ENCODE results near the gene PSG1.
"Not testable (repeated sequence)": the region's sequence is repeated elsewhere in the genome, so short reads cannot be mapped to it uniquely, and the experiment has no call there.

The PSG1 gene

GRCh38 chr19:42879613-42880012 lies at the start of gene PSG1:
TSS of gene PSG1 (minus strand) at chr19:42879713. CDS start at chr19:42879581, 132 bp downstream.
- DNase-seq (ENCODE audit: low read depth in 2 of 3, low spot score in 2 of 3) = no peak

DNA sequence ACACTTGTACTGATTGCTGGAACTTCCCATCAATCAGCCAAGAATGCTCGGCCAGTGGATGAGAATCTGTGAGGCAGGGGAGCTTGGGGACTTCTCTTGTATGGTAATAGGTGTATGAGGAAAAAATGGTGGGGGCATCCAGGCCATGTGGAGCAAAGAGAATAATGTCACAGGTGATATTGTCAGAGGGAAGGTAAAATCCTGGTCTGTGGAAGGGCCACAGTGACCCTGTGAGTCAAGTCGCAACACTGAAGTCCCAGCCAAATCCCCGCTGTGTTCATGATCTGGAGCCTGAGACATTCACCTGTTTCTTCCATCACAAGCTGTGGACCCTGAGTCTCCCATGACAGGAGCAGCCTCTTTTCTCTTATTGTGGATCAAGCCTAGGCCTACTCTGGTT lies 49.4 kb upstream of the PSG1 start:
- DNase-seq (ENCODE audit: low read depth in 2 of 3, low spot score in 2 of 3) = no peak

- no peak for DNase-seq (ENCODE audit: low read depth in 2 of 3, low spot score in 2 of 3)
Measured at GRCh38 chr19:42926781-42927180, 47.3 kb upstream of the PSG1 start.

- not testable (repeated sequence) for DNase-seq (ENCODE audit: low read depth in 2 of 3, low spot score in 2 of 3)
Measured at GRCh38 chr19:42923106-42923505, 43.6 kb upstream of the PSG1 start.

DNA sequence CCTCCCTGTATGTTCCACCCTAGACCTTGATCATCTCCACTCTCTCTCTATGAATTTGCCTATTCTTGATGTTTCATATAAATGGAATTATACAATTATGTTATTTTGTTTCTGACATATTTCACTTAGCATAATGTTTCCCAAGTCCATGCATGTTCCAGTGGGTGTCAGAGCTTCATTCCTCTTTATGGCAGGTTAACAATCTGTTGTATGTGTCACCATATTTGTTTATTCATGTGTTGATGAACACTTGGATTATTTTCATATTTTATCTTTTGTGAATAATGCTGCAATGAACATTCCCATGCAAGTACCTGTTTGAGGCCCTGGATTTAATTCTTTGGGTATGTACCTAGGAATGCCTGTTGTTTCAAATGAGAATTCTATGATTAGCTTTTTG lies 41.5 kb upstream of the PSG1 start:
- not testable (repeated sequence) for DNase-seq (ENCODE audit: low read depth in 2 of 3, low spot score in 2 of 3)

GRCh38 chr19:42919757-42920079 lies 40.2 kb upstream of the PSG1 start:
- no peak for DNase-seq (ENCODE audit: low read depth in 2 of 3, low spot score in 2 of 3)

DNA sequence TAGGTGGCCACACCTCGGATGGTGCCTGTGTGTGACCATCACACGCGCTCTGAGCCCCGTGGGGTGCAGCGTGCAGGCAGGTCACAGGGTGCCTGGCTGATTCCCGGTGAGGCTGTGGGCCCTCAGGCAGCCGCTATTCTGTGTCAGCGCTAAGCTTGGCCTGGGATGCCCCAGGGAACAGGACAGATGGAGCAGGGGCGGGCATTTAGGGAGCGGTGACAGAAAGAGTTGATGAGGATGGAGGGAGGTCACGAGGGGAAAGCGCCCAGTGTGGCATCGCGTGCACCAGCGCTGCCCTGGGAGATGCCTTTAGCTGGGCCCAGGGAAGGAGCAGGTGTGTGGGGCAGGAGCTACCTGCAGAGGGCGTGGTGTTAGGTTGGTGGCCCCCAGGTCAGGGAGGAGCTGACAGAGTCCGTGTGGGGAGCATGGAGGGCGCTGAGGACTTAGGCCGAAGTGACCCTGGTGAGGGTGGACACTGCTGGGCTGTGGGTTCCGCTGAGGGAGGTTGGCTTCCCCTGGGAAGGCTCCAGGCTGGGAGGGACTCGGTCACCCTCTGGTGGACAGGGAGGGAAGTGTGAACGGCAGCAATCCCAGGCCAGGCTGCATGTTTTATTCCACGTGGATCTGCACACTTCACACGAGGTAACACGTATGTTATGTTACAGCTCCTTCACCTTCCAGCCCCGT lies 39.7 kb upstream of the PSG1 start:
- DNase-seq (ENCODE audit: low read depth in 2 of 3, low spot score in 2 of 3) = not testable (repeated sequence)

- not testable (repeated sequence) for DNase-seq (ENCODE audit: low read depth in 2 of 3, low spot score in 2 of 3)
Measured at GRCh38 chr19:42918377-42919069, 39.0 kb upstream of the PSG1 start.

DNA sequence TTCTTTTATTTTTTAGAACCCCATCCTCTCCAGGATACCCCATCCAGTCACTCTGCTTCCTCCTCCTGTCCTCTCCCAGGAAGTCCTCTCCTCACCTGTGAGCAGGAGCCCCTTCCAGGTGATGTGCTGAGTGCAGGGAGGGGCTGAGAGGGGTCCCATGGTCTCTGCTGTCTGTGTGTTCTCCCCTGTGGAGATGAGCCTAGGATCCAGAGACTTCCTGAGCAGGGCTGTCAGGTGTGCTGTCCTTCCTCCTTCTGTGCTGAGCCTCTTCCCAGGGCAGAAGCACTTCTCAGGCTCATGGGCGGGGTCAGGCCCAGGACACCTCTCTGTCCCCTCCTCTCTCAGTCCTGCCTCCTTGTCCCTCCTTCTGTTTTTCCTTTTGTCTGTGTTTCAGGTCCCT lies 38.1 kb upstream of the PSG1 start, which contains the start of gene PSG6:
Gene PSG6 (minus strand): TSS at position 261 of the 400 bp plus-strand sequence. CDS start 102 bp downstream, at position 159.
- not testable (repeated sequence) for DNase-seq (ENCODE audit: low read depth in 2 of 3, low spot score in 2 of 3)

DNA sequence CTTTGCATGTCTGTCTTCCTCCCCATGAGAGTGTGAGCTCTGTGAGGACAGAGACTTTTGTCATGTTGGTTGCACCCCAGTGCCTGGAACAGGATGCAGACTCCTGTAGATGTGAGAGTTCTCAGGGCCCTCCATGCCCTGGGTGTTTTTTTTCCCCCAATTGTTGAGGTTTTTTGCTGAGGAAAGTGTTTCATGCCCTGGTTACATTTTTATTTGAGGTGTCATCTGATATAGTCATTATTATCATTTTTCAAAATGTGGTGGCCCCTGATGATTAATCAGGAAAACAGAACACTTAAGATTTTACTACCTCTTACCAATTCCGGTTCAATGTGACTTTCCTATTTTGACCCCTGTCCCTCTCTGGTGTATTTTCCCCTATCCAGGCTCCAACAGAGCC lies 37.4 kb upstream of the PSG1 start:
- DNase-seq (ENCODE audit: low read depth in 2 of 3, low spot score in 2 of 3) = not testable (repeated sequence)

DNA sequence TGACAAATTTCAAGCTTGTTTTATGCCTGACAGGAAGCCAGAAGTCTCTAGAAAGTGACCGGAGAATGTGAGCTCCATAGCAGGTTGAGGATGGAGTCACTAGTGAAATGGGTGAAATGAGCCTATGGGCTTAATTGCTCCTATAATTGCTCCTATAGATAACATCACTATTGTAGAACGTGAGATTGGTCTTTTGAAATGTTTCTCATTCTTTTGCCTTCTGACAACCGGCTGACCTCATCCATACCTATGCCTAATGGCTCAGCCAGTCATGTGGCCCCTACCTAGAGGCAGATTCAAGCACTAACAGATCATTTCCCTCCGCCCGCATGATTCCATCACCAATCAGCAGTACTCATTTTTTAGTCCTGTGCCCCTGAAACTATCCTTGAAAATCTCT lies 34.0 kb upstream of the PSG1 start:
- DNase-seq (ENCODE audit: low read depth in 2 of 3, low spot score in 2 of 3) = not testable (repeated sequence)

DNA sequence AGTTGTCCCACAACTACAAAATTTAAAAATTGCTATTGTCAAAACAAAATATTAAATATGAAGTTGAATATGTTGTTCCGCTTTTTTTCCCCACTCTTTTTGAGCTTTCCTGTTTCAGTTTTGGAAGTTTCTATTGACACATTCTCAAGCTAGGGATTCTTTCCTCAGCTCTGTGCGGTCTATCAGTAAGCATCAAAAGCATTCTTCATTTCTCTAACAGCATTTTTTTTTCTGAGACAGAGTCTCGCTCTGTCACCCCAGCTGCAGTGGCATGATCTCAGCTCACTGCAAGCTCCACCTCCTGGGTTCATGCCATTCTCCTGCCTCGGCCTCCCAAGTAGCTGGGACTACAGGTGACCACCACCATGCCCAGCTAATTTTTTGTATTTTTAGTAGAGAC lies 33.4 kb upstream of the PSG1 start:
- DNase-seq (ENCODE audit: low read depth in 2 of 3, low spot score in 2 of 3) = not testable (repeated sequence)

GRCh38 chr19:42911731-42912130 lies 32.2 kb upstream of the PSG1 start:
- not testable (repeated sequence) for DNase-seq (ENCODE audit: low read depth in 2 of 3, low spot score in 2 of 3)

DNA sequence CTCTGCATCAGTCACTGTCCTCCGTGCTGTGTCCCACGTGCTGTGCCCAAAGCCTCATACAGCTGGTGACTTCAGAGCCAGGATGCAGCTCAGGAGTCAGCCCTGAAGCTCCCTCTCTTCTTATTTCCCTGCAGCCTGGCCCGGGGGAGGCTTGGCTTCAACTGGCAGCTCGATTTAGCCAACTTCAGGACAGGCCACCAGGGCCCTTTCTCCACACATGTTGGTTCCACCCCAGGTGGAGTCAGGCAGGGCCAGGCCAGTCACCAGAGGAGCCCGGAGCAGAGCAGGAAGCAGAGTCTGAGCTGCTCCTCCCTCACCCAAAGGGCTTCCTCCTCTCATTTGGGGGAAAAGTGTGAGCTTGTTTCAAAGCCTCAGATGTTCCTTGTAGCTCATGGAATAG lies 26.6 kb upstream of the PSG1 start:
- DNase-seq (ENCODE audit: low read depth in 2 of 3, low spot score in 2 of 3) = not testable (repeated sequence)

DNA sequence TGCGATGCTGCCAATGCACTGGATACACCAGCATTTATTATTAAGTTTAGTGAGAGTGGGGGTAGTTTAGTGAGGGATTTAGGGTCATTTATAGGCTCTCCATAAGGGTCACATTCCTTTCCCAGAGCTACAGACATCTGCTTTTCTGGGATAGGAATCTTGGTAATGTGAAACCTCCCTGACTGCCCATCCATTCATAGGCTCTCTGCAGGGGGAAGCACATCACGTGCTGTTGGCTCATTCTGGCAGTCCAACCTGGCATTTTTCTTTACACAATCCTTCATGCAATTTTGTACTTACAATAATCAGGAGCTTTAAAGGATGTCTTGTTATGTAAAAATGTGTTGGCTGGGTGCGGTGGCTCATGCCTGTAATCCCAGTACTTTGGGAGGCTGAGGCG lies 21.0 kb upstream of the PSG1 start:
- DNase-seq (ENCODE audit: low read depth in 2 of 3, low spot score in 2 of 3) = not testable (repeated sequence)

- DNase-seq (ENCODE audit: low read depth in 2 of 3, low spot score in 2 of 3) = not testable (repeated sequence)
Measured at GRCh38 chr19:42899674-42900073, 20.2 kb upstream of the PSG1 start.

- DNase-seq (ENCODE audit: low read depth in 2 of 3, low spot score in 2 of 3) = not testable (repeated sequence)
Measured at GRCh38 chr19:42899110-42899509, 19.6 kb upstream of the PSG1 start.

DNA sequence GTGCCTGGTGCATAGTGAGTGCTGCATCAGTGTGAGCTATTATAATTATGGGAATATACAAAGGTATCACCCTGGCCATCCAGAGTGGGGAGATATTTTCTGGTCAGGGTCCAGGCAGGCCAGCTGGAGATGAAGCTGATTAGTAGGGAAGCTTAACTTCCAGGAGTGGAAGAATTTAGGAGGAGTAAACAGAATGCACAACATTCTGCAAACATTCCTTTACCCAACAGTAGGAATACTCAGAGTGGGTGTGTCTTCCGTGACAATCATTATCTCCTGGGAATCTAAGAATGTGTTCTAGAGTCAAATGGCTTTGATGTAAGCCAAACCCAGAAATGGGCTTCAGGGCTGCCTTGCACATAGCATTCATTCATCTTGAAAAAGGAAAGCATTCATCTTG lies 19.1 kb upstream of the PSG1 start:
- not testable (repeated sequence) for DNase-seq (ENCODE audit: low read depth in 2 of 3, low spot score in 2 of 3)

- not testable (repeated sequence) for DNase-seq (ENCODE audit: low read depth in 2 of 3, low spot score in 2 of 3)
Measured at GRCh38 chr19:42897729-42898128, 18.2 kb upstream of the PSG1 start.

GRCh38 chr19:42890446-42890845 lies 10.9 kb upstream of the PSG1 start:
- DNase-seq (ENCODE audit: low read depth in 2 of 3, low spot score in 2 of 3) = not testable (repeated sequence)

DNA sequence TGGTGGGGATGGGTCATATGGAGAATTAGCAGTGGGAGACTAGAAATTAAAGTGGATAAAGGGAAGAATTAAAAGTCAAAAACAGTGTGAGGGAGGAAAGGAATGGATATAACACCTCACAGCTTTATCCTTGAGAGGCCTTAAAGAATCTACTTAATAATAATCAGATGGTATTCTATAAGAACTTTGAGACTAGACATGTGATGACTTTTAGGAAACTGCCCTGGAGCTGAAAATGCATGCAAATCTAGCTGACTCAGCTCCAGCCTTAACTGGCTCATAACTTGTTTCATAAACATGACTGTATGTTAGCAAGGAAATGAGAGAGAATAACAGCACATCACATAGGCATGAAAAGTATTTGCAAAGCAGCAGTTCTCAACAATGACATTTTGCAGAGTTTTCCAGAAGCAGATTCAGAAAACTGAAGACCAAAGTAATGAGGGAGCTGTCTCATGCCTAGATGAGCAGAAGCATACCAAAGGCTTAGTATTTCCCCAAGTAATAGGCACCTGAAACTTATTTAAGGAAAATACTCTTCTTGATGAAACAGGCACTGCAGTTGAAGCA lies 8.4 kb upstream of the PSG1 start:
- not testable (repeated sequence) for DNase-seq (ENCODE audit: low read depth in 2 of 3, low spot score in 2 of 3)

DNA sequence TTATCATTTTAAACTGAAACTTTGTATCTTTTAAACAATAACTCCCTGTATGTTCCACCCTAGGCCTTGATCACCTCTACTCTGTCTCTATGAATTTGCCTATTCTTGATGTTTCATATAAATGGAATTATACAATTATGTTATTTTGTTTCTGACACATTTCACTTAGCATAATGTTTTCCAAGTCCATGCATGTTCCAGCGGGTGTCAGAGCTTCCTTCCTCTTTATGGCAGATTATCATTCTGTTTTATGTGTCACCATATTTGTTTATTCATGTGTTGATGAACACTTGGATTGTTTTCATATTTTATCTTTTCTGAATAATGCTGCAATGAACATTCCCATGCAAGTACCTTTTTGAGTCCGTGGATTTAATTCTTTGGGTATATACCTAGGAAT lies 3.2 kb upstream of the PSG1 start:
- not testable (repeated sequence) for DNase-seq (ENCODE audit: low read depth in 2 of 3, low spot score in 2 of 3)
